Transverse colon (tissue), 4 donors: ENCODE data around the gene CYTIP.
"Not testable (repeated sequence)": the region's sequence is repeated elsewhere in the genome, so short reads cannot be mapped to it uniquely, and the experiment has no call there.

Experiments used
- CTCF ChIP-seq, 5 experiments: fragments of 200-600 bp in 3 of 5; fragments of 450-650 bp in 2 of 5; sonication (generic) in 3 of 5; IDR thresholded peaks; 1 replicate in 2 of 5; 2 replicates in 3 of 5; pipeline ENCODE4 v1.5.1; 2016 to 2017; ENCODE audit warnings: antibody characterized with exemption in 5 of 5, inconsistent platforms in 3 of 5, mild to moderate bottlenecking in 2 of 5, moderate library complexity in 1 of 5
- EP300 ChIP-seq: sonication (generic); formaldehyde crosslinking; IDR thresholded peaks from one replicate; pipeline ENCODE4 v1.6.1; 2017; ENCODE audit warnings: antibody characterized with exemption, low read depth
- POLR2A ChIP-seq: fragments of 450-650 bp; IDR thresholded peaks from one replicate; pipeline ENCODE4 v1.6.1; 2016; ENCODE audit warnings: antibody characterized with exemption, mild to moderate bottlenecking, moderate library complexity
- POLR2AphosphoS5 ChIP-seq, 3 donors: sonication (generic); formaldehyde crosslinking; IDR thresholded peaks; one replicate each; pipeline ENCODE4 v1.6.1; 2016; ENCODE audit warnings: antibody characterized with exemption in 3 of 3

GRCh38 chr2:157405398-157405797, 38.5 kb downstream of the CYTIP start:
- not testable (repeated sequence) for TF ChIP-seq CTCF (IDR thresholded peaks at IDR 0.05); POLR2AphosphoS5 (IDR thresholded peaks at IDR 0.05); EP300; POLR2A
